DMS79 treated with DMSO at 0.1 percent for 48 hours (cell line): ENCODE measurements around the gene BRICD5.

ENCODE experiments used
- DNase-seq: peaks from one replicate; lab custom pipeline; 2025; lab: John Stamatoyannopoulos, UW

Gene BRICD5

GRCh38 chr16:2163211-2163881, 47.3 kb downstream of the BRICD5 start:
- DNase-seq, result no peak

GRCh38 chr16:2162676-2163118, 48.0 kb downstream of the BRICD5 start:
- no peak for DNase-seq

- DNase-seq, result no peak
Observed at GRCh38 chr16:2161911-2162310, 48.8 kb downstream of the BRICD5 start.

GRCh38 chr16:2160915-2161551, 49.6 kb downstream of the BRICD5 start:
- no peak for DNase-seq
